H1 (cell line): ENCODE results near the gene LIPT2. TPM values are rescaled to one million over a fixed set of nuclear protein-coding genes. Genes with fewer than 3 reads are reported as not detected.

Experiments
- CTCF ChIA-PET: fragments of 300-600 bp; sonication (Branson Sonifier 250); formaldehyde crosslinking; loops from one replicate; lab custom pipeline; 2021; ENCODE audit not compliant: partially characterized antibody; lab: Charles Lee
- POLR2A ChIA-PET: fragments of 300-600 bp; sonication (Branson Sonifier 250); formaldehyde crosslinking; loops from one replicate; lab custom pipeline; 2021; ENCODE audit warnings: inconsistent platforms; ENCODE audit not compliant: partially characterized antibody; lab: Charles Lee
- DNase-seq, 2 experiments: peaks; one replicate each; pipeline versions ENCODE4 v3.0.0 to v3.0.0-alpha.2; 2010 to 2022; ENCODE audit warnings: low spot score in 2 of 2, low read depth in 1 of 2, mixed read lengths in 1 of 2
- FAIRE-seq: peaks from 2 replicates; lab custom pipeline; 2011; peaks lifted over from hg19 to GRCh38; lab: Jason Lieb, UNC
- H2AFZ ChIP-seq: 2 replicates; pipeline ENCODE4 v1.8.1; 2012; ENCODE audit warnings: low read length, inconsistent platforms
- H2AK5ac ChIP-seq: 2 replicates; pipeline ENCODE4 v1.6.1; 2013; ENCODE audit warnings: low read depth, low read length
- H2BK120ac ChIP-seq: replicated peaks from 2 replicates; pipeline ENCODE3; 2013; ENCODE audit warnings: low read depth, low read length, inconsistent platforms
- H2BK12ac ChIP-seq: 2 replicates; pipeline ENCODE4 v1.6.1; 2013; ENCODE audit warnings: low read depth, low read length
- H2BK15ac ChIP-seq: 2 replicates; pipeline ENCODE4 v1.6.1; 2013; ENCODE audit warnings: low read length
- H2BK20ac ChIP-seq: 2 replicates; pipeline ENCODE4 v1.6.1; 2013; ENCODE audit warnings: low read length
- H2BK5ac ChIP-seq: 2 replicates; pipeline ENCODE4 v1.6.1; 2013; ENCODE audit warnings: low read depth, low read length
- H3K14ac ChIP-seq: 2 replicates; pipeline ENCODE4 v1.6.1; 2013; ENCODE audit warnings: inconsistent platforms; ENCODE audit not compliant: insufficient read length
- H3K18ac ChIP-seq: 2 replicates; pipeline ENCODE4 v1.6.1; 2013; ENCODE audit warnings: low read length; ENCODE audit errors: extremely low read depth
- H3K23ac ChIP-seq: 2 replicates; pipeline ENCODE4 v1.6.1; 2013; ENCODE audit warnings: inconsistent platforms; ENCODE audit not compliant: insufficient read length
- H3K23me2 ChIP-seq: 2 replicates; pipeline ENCODE4 v1.6.1; 2013; ENCODE audit warnings: low read depth, low read length
- H3K27ac ChIP-seq: 2 replicates; pipeline ENCODE4 v1.6.1; 2011; ENCODE audit warnings: low read depth, low read length, inconsistent platforms
- H3K27me3 ChIP-seq, 4 experiments: replicated peaks in 1 of 4; 1 replicate in 1 of 4; 2 replicates in 3 of 4; pipeline versions ENCODE4 v1.6.1 to v1.8.1; 2011 to 2013; ENCODE audit warnings: low read length in 3 of 4, mild to moderate bottlenecking in 3 of 4, inconsistent platforms in 2 of 4, mixed read lengths in 2 of 4, moderate library complexity in 1 of 4; ENCODE audit not compliant: control insufficient read depth in 3 of 4, insufficient read depth in 3 of 4; ENCODE audit errors: extremely low read depth in 1 of 4
- H3K36me3 ChIP-seq, 4 experiments: 2 replicates each; pipeline versions ENCODE4 v1.6.1 to v1.8.1; 2011 to 2013; ENCODE audit warnings: mild to moderate bottlenecking in 4 of 4, low read length in 3 of 4, moderate library complexity in 2 of 4, control low read depth in 1 of 4, inconsistent platforms in 1 of 4; ENCODE audit not compliant: insufficient read depth in 4 of 4, control insufficient read depth in 2 of 4
- H3K4ac ChIP-seq: replicated peaks from 2 replicates; pipeline ENCODE3; 2013; ENCODE audit warnings: low read length, low read depth, mixed read lengths, inconsistent platforms; ENCODE audit not compliant: insufficient read length
- H3K4me1 ChIP-seq, 4 experiments: replicated peaks in 1 of 4; 1 replicate in 1 of 4; 2 replicates in 3 of 4; pipeline versions ENCODE4 v1.6.1 to v1.8.1; 2011 to 2013; ENCODE audit warnings: low read length in 3 of 4, inconsistent platforms in 2 of 4, mixed read lengths in 1 of 4; ENCODE audit not compliant: insufficient read depth in 4 of 4, control insufficient read depth in 3 of 4
- H3K4me2 ChIP-seq, 2 experiments: 2 replicates each; pipeline versions ENCODE4 v1.6.1 to v1.8.1; 2011 to 2013; ENCODE audit warnings: low read depth in 2 of 2, low read length in 2 of 2, control low read depth in 1 of 2, inconsistent platforms in 1 of 2, mild to moderate bottlenecking in 1 of 2; ENCODE audit not compliant: insufficient read depth in 1 of 2
- H3K4me3 ChIP-seq, 4 experiments: fragments of 200-600, 300-600 bp in 1 of 4; sonication (generic), shearing (Covaris generic), sonication (Bioruptor Twin) in 1 of 4; 2 replicates each; pipeline versions ENCODE4 v1.5.1 to v1.8.1; 2011 to 2016; ENCODE audit warnings: low read length in 4 of 4, low read depth in 3 of 4, control low read depth in 2 of 4, inconsistent platforms in 2 of 4, mild to moderate bottlenecking in 2 of 4, mixed read lengths in 1 of 4, moderate library complexity in 1 of 4; ENCODE audit not compliant: insufficient read depth in 2 of 4; ENCODE audit errors: extremely low read depth in 1 of 4
- H3K56ac ChIP-seq: replicated peaks from 2 replicates; pipeline ENCODE3; 2013; ENCODE audit warnings: low read depth, mild to moderate bottlenecking, mixed read lengths, low read length, inconsistent platforms; ENCODE audit not compliant: insufficient read length
- H3K79me1 ChIP-seq: 2 replicates; pipeline ENCODE4 v1.6.1; 2013; ENCODE audit warnings: low read depth, low read length, control low read depth
- H3K79me2 ChIP-seq, 2 experiments: 2 replicates each; pipeline versions ENCODE4 v1.6.1 to v1.8.1; 2012 to 2013; ENCODE audit warnings: low read length in 2 of 2, mild to moderate bottlenecking in 2 of 2, inconsistent platforms in 1 of 2; ENCODE audit not compliant: insufficient read depth in 2 of 2, control insufficient read depth in 1 of 2
- H3K9ac ChIP-seq, 4 experiments: replicated peaks in 1 of 4; 1 replicate in 1 of 4; 2 replicates in 3 of 4; pipeline versions ENCODE4 v1.6.1 to v1.8.1; 2011 to 2013; ENCODE audit warnings: low read depth in 3 of 4, low read length in 3 of 4, control low read depth in 2 of 4, mild to moderate bottlenecking in 2 of 4, moderate library complexity in 2 of 4, inconsistent platforms in 1 of 4; ENCODE audit errors: extremely low read depth in 1 of 4
- H3K9me3 ChIP-seq, 2 experiments: 2 replicates each; pipeline versions ENCODE4 v1.6.1 to v1.8.1; 2012 to 2013; ENCODE audit warnings: mild to moderate bottlenecking in 2 of 2, moderate library complexity in 2 of 2, control low read depth in 1 of 2, inconsistent platforms in 1 of 2, low read depth in 1 of 2, low read length in 1 of 2, mixed read lengths in 1 of 2; ENCODE audit not compliant: insufficient read depth in 2 of 2
- H4K20me1 ChIP-seq, 2 experiments: replicated peaks in 1 of 2; 2 replicates each; pipeline versions ENCODE3 to v1.8.1; 2011 to 2013; ENCODE audit warnings: inconsistent platforms in 2 of 2, low read length in 2 of 2, mild to moderate bottlenecking in 1 of 2; ENCODE audit not compliant: insufficient read depth in 2 of 2, control insufficient read depth in 1 of 2
- H4K5ac ChIP-seq: 2 replicates; pipeline ENCODE4 v1.6.1; 2013; ENCODE audit warnings: low read length, low read depth, mixed read lengths, inconsistent platforms; ENCODE audit not compliant: insufficient read length
- H4K8ac ChIP-seq: 2 replicates; pipeline ENCODE4 v1.8.0; 2013; ENCODE audit warnings: mild to moderate bottlenecking, moderate library complexity, low read length, inconsistent platforms; ENCODE audit not compliant: insufficient read depth; ENCODE audit errors: extremely low read depth
- H4K91ac ChIP-seq: replicated peaks from 2 replicates; pipeline ENCODE3; 2013; ENCODE audit warnings: low read length, mixed read lengths, inconsistent platforms; ENCODE audit not compliant: insufficient read length
- CBX8 ChIP-seq: fragments of 300-800, 300-1000 bp; sonication (generic); IDR thresholded peaks from 2 replicates; pipeline ENCODE4 v1.7.1; 2016; ENCODE audit warnings: low read depth, low read length, borderline replicate concordance
- CHD1 ChIP-seq: IDR thresholded peaks from 2 replicates; pipeline ENCODE4 v1.6.1; 2012; ENCODE audit warnings: low read depth, low read length, improper control_type of control experiment
- CHD2 ChIP-seq: IDR thresholded peaks from 2 replicates; pipeline ENCODE4 v1.6.1; 2012; ENCODE audit warnings: low read length, improper control_type of control experiment
- GTF2F1 ChIP-seq: IDR thresholded peaks from 2 replicates; pipeline ENCODE4 v1.6.1; 2012; ENCODE audit warnings: low read depth, low read length, improper control_type of control experiment, borderline replicate concordance
- JUN ChIP-seq: IDR thresholded peaks from 2 replicates; pipeline ENCODE4 v1.6.1; 2011; ENCODE audit warnings: low read depth, mild to moderate bottlenecking, improper control_type of control experiment, low read length
- JUND ChIP-seq: IDR thresholded peaks from 2 replicates; pipeline ENCODE4 v1.6.1; 2011; ENCODE audit warnings: mild to moderate bottlenecking, improper control_type of control experiment, low read length
- NRF1 ChIP-seq: IDR thresholded peaks from 2 replicates; pipeline ENCODE4 v1.6.1; 2011; ENCODE audit warnings: mild to moderate bottlenecking, low read depth, low read length, improper control_type of control experiment
- PHF8 ChIP-seq: fragments of 200-600 bp; sonication (generic); conservative IDR thresholded peaks from 2 replicates; pipeline ENCODE4 v1.7.1; 2012; ENCODE audit warnings: low read depth, mild to moderate bottlenecking, inconsistent platforms, low read length, moderate library complexity
- POLR2A ChIP-seq, 2 experiments: IDR thresholded peaks; 1 replicate in 1 of 2; 2 replicates in 1 of 2; pipeline ENCODE4 v1.6.1; 2011; ENCODE audit warnings: low read depth in 2 of 2, low read length in 2 of 2, mild to moderate bottlenecking in 2 of 2; ENCODE audit errors: control extremely low read depth in 1 of 2
- SAP30 ChIP-seq: fragments of 300-600 bp; sonication (generic); IDR thresholded peaks from 2 replicates; pipeline ENCODE4 v1.7.1; 2012; ENCODE audit warnings: low read length, moderate library complexity, mild to moderate bottlenecking, inconsistent platforms; ENCODE audit not compliant: insufficient read depth, insufficient replicate concordance
- SIX5 ChIP-seq: IDR thresholded peaks from 2 replicates; pipeline ENCODE4 v1.6.1; 2011; ENCODE audit warnings: mild to moderate bottlenecking, low read depth, low read length
- TAF7 ChIP-seq: optimal IDR thresholded peaks from 2 replicates; pipeline ENCODE3; 2011; ENCODE audit warnings: low read depth, mild to moderate bottlenecking, inconsistent platforms, low read length, moderate library complexity, borderline replicate concordance
- TBP ChIP-seq: IDR thresholded peaks from 2 replicates; pipeline ENCODE4 v1.6.1; 2011; ENCODE audit warnings: low read depth, low read length, improper control_type of control experiment
- WGBS, 2 experiments: shearing (Covaris generic) in 1 of 2; methylation state at CpG; one replicate each; pipeline versions ENCODE4 v1.1.6 to v1.1.7; 2013 to 2015; ENCODE audit warnings: low lambda C conversion rate in 2 of 2, mixed read lengths in 2 of 2, inconsistent platforms in 1 of 2, low coverage in 1 of 2, missing lambda C conversion rate in 1 of 2; ENCODE audit not compliant: insufficient replicate concordance in 2 of 2, insufficient coverage in 1 of 2, insufficient read length in 1 of 2; ENCODE audit errors: extremely low coverage in 1 of 2, missing lambda C conversion rate in 1 of 2; 5-methylcytosine and 5-hydroxymethylcytosine counted together
- polyA plus RNA-seq, 7 experiments: library from polyadenylated mRNA; depleted of rRNA in 3 of 7; stranded (reverse) in 5 of 7; unstranded in 2 of 7; fragments of >200 nt in 5 of 7; fragments of 200-250 nt in 2 of 7; gene quantifications; 1 replicate in 5 of 7; 2 replicates in 1 of 7; 4 replicates in 1 of 7; pipeline versions ENCODE4 v1.2.1 to v1.2.3, GENCODE V29; 2011 to 2013; ENCODE audit warnings: missing spikeins in 2 of 7, mixed read lengths in 2 of 7
- total RNA-seq: library from RNA; stranded (reverse); fragmentation: NEBNext Ultra II Directional; extraction: Animal tissue kit (Norgen Biotek cat#: 25700); gene quantifications from 2 replicates; pipeline ENCODE4 v1.2.1, GENCODE V29; 2021
- TF ChIP-seq, protein P1 (sequence below): IDR thresholded peaks from 2 replicates; pipeline ENCODE4 v1.6.1; 2012; ENCODE audit warnings: low read length, inconsistent platforms

Gene LIPT2
- total and polyA plus RNA-seq, 2 of the 8 experiments (the other 6 are each of a cell fraction or from before 2014, with no cell fraction given), result 6.4 to 16.7 TPM

DNA sequence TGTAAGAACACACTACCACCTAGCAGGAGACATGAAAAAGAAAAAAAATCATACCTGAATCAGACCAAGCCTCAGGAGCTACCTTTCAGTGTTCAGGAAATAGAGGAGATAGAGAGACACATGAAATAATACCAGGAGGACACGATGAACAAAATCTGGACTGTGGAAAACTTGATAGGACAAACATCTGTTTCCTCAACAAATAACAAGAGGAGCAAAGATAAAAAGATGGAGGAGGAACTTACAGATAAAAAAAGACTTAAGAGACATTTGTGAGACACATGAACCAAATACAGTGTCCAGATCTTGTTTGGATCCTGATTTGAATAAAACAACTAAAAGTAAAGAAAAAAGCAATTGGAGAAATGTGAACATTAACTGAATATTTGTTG, 13.8 kb downstream of the LIPT2 start:
- H4K91ac ChIP-seq, result no peak overlapping the region
- CTCF ChIA-PET, result interaction anchor here (0.6 to 1.4 kb wide), 4 partner anchors 16 to 90 kb away, joined by 4 to 6 read pairs (median 5); no protein-coding TSS in a partner anchor
- 86% methylated on average over 1 of the region's 1 CpG; no CpG with 5 or more reads in 1 of the 2 experiments for WGBS, 2 experiments
- TF ChIP-seq CHD1 (no peak), SAP30 (no peak), JUND (no peak), JUN (no peak), NRF1 (no peak), CHD2 (no peak), POLR2A (IDR thresholded peaks at IDR 0.05; ENCODE audit: control extremely low read depth in 1 of 2, low read depth in 2 of 2, low read length in 2 of 2) (no peak), CBX8 (no peak), SIX5 (no peak), TAF7 (no peak), GTF2F1 (no peak), TBP (no peak), PHF8 (no peak)
- TF ChIP-seq, protein P1, sequence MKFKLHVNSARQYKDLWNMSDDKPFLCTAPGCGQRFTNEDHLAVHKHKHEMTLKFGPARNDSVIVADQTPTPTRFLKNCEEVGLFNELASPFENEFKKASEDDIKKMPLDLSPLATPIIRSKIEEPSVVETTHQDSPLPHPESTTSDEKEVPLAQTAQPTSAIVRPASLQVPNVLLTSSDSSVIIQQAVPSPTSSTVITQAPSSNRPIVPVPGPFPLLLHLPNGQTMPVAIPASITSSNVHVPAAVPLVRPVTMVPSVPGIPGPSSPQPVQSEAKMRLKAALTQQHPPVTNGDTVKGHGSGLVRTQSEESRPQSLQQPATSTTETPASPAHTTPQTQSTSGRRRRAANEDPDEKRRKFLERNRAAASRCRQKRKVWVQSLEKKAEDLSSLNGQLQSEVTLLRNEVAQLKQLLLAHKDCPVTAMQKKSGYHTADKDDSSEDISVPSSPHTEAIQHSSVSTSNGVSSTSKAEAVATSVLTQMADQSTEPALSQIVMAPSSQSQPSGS, result no peak

More for the DNA sequence above, 13.8 kb downstream of the LIPT2 start:
- POLR2A ChIA-PET, result interaction anchor here (0.7 to 1.8 kb wide), 2 partner anchors 13 to 92 kb away, joined by 3 to 7 read pairs; partner anchors contain the start of gene LIPT2
- Histone ChIP-seq H2BK5ac (no peak overlapping the region), H3K9ac (no peak overlapping the region), H3K36me3 (no peaks in the 10 kb centered on the region), H3K4me3 (no peak overlapping the region), H3K18ac (no peak overlapping the region), H3K4me2 (no peak overlapping the region), H3K9me3 (no peaks in the 10 kb centered on the region), H2BK20ac (no peak overlapping the region), H2BK12ac (no peak overlapping the region), H3K79me2 (no peaks in the 10 kb centered on the region), H2AFZ (no peak overlapping the region), H3K23me2 (no peaks in the 10 kb centered on the region), H2AK5ac (no peak overlapping the region), H4K5ac (no peak overlapping the region), H3K23ac (no peak overlapping the region), H3K27ac (no peak overlapping the region), H3K79me1 (no peaks in the 10 kb centered on the region), H3K56ac (no peak overlapping the region), H3K4me1 (no peaks in the 10 kb centered on the region), H3K14ac (no peak overlapping the region), H4K20me1 (no peaks in the 10 kb centered on the region), H4K8ac (no peak overlapping the region), H3K4ac (no peak overlapping the region), H2BK120ac (no peak overlapping the region), H3K27me3 (no peaks in the 10 kb centered on the region), H2BK15ac (no peak overlapping the region)
- FAIRE-seq (no peak), DNase-seq (no peak)
